ENCODE measurements around the gene NFKBIB. TPM values are rescaled to one million over a fixed set of nuclear protein-coding genes. Genes with fewer than 3 reads are reported as not detected.

NFKBIB gene
- total and polyA plus RNA-seq, 2 of the 13 experiments (the other 11 are each of a cell fraction or from before 2014, with no cell fraction given) = 8.6 to 14.9 TPM

GRCh38 chr19:38899447-38900201 lies at the start of gene NFKBIB, which contains the start of gene SIRT2 (continued):
- peak; percentile 51 for TF ChIP-seq PAXIP1 (CRISPR knock-in tag; conservative IDR thresholded peaks at IDR 0.05)
- TF ChIP-seq PAX8 (CRISPR knock-in tag; IDR thresholded peaks at IDR 0.05; ENCODE audit: borderline replicate concordance) = peak; percentile 85
- TF ChIP-seq SKI (IDR thresholded peaks at IDR 0.05; ENCODE audit: partially characterized antibody) = peak; percentile 6
- 0 out of 2 replicates have a peak, but pooled peaks have one; percentile 46 for TF ChIP-seq CSRNP1 (CRISPR knock-in tag; IDR thresholded peaks at IDR 0.05)
- peak; percentile 96 for TF ChIP-seq HIVEP1 (CRISPR knock-in tag; IDR thresholded peaks at IDR 0.05)
- TF ChIP-seq LCORL (IDR thresholded peaks at IDR 0.05) = no peak
- peak; percentile 52; the same call in 1 of the 2 replicates for TF ChIP-seq LCORL (CRISPR knock-in tag; IDR thresholded peaks at IDR 0.05)
- peak; percentile 96; the same call in 1 of the 2 replicates for TF ChIP-seq ZBTB10 (CRISPR knock-in tag; IDR thresholded peaks at IDR 0.05; ENCODE audit: borderline replicate concordance)
- TF ChIP-seq GATAD2A (CRISPR knock-in tag; IDR thresholded peaks at IDR 0.05) = 0 out of 2 replicates have a peak, but pooled peaks have one; percentile 36
- 0 out of 2 replicates have a peak, but pooled peaks have one; percentile 59 for TF ChIP-seq ZNF670 (CRISPR knock-in tag; IDR thresholded peaks at IDR 0.05; ENCODE audit: borderline replicate concordance)
- no peak for TF ChIP-seq ZBTB20 (CRISPR knock-in tag; IDR thresholded peaks at IDR 0.05; ENCODE audit: borderline replicate concordance, low read depth)
- TF ChIP-seq TP53 (CRISPR knock-in tag; conservative IDR thresholded peaks at IDR 0.05) = 0 out of 2 replicates have a peak, but pooled peaks have one; percentile 50
- no peak for TF ChIP-seq TOPORS (CRISPR knock-in tag; IDR thresholded peaks at IDR 0.05)
- no peak for TF ChIP-seq ZBTB49 (CRISPR knock-in tag; IDR thresholded peaks at IDR 0.05; ENCODE audit: borderline replicate concordance)
- TF ChIP-seq ZNF34 (CRISPR knock-in tag; IDR thresholded peaks at IDR 0.05; ENCODE audit: borderline replicate concordance) = 0 out of 2 replicates have a peak, but pooled peaks have one; percentile 10
- peak; percentile 50; the same call in 1 of the 2 replicates for TF ChIP-seq ZBTB7B (CRISPR knock-in tag; IDR thresholded peaks at IDR 0.05)
- peak; percentile 74; the same call in 1 of the 2 replicates for TF ChIP-seq SMAD3 (CRISPR knock-in tag; IDR thresholded peaks at IDR 0.05)
- TF ChIP-seq ZFP1 (CRISPR knock-in tag; IDR thresholded peaks at IDR 0.05) = peak; percentile 71; the same call in 1 of the 2 replicates
